Stimulated activated CD4-positive, alpha-beta T cell treated with anti-CD3 and anti-CD28 coated beads, Interleukin-2, amount 100 ng/mL, for 24 hours (primary cell): ENCODE results near the gene B3GLCT.

Experiments
- DNase-seq, 2 donors: peaks; one replicate each; pipeline ENCODE4 v3.0.0-alpha.2; 2020

The B3GLCT gene

GRCh38 chr13:31356991-31357390 lies 157.2 kb downstream of the B3GLCT start:
- DNase-seq = no peak

GRCh38 chr13:31357581-31357980 lies 157.8 kb downstream of the B3GLCT start:
- no peak for DNase-seq

GRCh38 chr13:31361673-31362072 lies 161.9 kb downstream of the B3GLCT start:
- DNase-seq = no peak

- no peak for DNase-seq
Observed at GRCh38 chr13:31365630-31366029, 165.9 kb downstream of the B3GLCT start.

GRCh38 chr13:31367410-31367809 lies 167.6 kb downstream of the B3GLCT start:
- no peak for DNase-seq

GRCh38 chr13:31369213-31369612 lies 169.4 kb downstream of the B3GLCT start:
- DNase-seq = no peak

GRCh38 chr13:31372454-31372853 lies 172.7 kb downstream of the B3GLCT start:
- no peak for DNase-seq

GRCh38 chr13:31374682-31375081 lies 174.9 kb downstream of the B3GLCT start:
- DNase-seq = no peak

- DNase-seq = no peak
Observed at GRCh38 chr13:31377946-31378345, 178.2 kb downstream of the B3GLCT start.

GRCh38 chr13:31380715-31381114 lies 180.9 kb downstream of the B3GLCT start:
- DNase-seq = no peak
